CD4-positive, alpha-beta T cell treated with Interleukin-4 for 1 hour (primary cell): ENCODE measurements around the gene STYK1.
"Not testable (repeated sequence)": the region's sequence is repeated elsewhere in the genome, so short reads cannot be mapped to it uniquely, and the experiment has no call there.

Experiments
- DNase-seq, 2 donors: peaks; one replicate each; pipeline ENCODE4 v3.0.0-alpha.2; 2020 to 2022

The STYK1 gene

DNA sequence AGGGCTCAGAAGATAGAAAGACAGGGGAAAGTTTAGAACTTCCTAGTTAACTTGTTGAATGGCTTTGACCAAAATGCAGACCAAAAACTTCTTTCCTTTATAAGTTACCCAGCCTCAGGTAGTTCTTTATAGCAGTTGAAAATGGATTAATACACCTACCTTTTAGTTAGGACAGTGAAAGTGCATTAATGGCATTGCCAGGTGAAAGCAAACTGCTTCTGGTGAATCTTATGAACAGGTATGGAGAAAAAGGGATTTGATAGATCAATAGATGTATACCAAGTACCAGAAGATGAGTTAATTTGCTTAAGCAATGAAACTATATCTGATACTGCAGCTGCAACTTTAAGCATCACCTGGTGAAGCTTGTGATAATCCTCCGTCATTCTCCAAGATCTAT, 14.2 kb upstream of the STYK1 start:
- no peak for DNase-seq

DNA sequence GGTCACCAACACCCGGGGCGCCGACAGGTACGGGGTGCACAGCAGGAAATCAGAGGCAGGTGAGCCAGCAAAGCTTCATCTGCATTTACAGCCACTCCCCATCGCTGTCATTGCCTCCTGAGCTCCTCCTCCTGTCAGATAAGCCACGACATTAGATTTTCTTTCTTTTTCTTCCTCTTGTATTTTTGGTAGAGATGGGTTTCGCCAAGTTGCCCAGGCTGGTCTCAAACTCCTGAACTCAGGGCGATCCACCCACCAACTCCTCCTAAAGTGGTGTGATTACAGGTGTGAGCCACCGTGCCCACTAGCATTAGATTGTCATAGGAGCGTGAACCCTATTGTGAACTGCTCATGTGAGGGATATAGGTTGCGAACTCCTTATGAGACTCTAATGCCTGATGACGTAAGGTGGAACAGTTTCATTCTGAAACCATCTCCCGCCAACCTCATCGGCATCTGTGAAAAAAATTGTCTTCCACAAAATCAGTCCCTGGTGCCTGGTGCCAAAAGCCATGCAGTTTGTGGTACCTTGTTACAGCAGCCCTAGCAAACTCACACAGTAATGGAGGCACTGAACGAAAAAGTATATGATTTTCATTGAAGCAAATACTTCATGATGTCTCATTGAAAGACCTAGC, 1.5 kb downstream of the STYK1 start:
- peak; percentile 32 to 60 for DNase-seq

DNA sequence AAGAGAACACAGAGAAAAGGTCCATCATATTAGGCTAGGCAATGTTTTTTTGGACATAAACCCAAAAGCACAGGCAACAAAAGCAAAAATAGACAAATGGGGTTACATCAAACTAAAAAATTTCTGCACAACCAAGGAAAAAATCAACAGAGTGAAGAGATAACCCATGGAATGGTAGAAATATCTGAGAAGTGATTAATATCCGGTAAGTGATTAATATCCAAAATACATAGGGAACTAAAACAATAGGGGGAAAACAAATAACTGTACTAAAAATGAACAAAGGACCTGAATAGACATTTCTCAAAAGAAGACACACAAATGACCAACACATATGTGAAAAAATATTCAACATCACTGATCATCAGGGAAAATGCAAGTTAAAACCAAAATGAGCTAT, 4.3 kb downstream of the STYK1 start:
- DNase-seq: no peak

DNA sequence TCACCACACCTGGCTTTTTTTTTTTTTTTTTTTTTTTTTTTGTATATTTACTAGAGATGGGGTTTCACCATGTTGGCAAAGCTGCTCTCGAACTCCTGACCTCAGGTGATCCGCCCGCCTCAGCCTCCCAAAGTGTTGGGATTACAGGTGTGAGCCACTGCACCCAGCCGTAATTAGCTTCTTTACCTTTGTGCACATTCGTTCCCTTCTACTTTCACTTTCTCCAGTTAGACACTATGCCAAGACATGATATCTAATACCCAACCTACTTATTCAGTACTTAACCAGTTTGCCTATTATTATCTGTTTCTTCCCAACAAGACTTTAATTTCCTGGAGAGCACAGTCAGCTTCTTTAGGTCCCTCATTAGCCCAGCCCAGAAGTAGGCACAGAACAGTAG, 5.3 kb downstream of the STYK1 start:
- DNase-seq: peak in 1 of 2 donors; percentile 24

DNA sequence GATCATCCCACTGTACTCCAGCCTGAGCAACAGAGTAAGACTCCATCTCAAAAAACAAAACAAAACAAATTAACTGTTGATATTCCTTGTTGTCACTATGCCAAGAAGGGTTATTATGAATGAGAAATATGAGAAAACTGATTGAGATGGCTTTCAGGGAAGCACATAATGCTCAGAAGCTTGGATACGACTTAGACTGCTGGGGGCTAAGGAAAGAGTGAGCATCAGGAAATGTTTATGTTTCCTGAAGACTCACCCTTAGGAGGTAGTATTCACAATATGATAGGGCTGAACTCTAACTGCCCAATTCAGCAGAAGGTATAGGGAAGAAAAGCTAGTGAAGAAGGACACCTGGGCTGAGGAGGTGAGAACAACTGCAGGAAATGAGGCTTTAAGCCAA, 6.3 kb downstream of the STYK1 start:
- no peak for DNase-seq

DNA sequence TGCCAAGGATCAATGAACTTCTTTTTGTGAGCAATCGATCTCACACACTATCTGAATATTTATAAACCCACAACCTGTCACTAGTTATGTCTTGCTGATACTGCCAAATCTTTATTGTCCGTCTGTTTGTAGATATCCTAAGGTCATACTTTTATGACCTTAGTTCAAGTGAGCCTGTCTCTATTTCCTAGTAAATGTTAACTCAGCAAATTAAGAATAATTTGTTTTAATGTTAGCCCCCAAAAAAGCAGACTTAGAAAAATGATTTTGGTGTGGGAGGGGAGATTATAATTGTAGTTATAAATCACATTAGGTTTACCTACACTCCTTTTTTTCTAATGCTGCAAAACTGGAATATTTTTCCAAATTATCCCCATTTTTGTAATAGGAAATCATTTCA, 9.4 kb downstream of the STYK1 start:
- no peak for DNase-seq

DNA sequence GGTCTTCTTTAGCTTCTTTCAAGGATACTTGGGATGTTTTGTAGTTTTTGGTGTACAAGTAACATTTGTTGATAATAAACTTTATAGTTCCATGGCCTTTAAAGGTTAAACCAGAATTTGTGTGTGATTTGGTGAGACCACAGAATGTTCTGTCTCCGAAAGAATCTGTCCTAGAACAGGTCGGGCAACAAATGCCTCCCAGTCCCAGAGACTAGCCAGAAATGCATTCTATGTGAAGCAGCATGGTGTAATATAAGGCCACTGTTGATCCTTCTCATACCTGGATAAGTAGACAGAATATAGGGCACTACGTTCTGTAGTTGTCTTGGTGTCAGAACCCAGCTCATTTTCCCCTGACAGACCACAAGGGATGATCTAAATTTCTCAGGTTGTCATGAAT, 10.0 kb downstream of the STYK1 start:
- DNase-seq: no peak

DNA sequence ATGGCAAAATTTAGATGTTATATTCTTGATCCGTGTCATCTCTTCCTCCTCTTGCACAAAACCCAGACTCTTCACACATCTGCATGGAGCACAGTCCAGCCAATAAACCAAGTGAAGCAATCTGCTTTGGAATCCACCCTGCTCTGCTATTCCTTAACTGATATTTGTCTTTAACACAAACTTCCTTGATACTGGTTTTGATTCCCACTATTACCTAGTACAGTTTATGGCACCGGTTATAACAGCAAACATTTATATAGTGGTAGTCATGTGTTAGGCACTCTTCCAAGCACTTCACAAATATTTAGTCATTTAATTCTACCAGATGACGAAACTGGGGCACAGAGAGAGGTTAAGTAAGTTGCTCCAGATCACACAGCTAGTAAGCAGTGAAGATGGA, 12.5 kb downstream of the STYK1 start:
- DNase-seq: no peak

DNA sequence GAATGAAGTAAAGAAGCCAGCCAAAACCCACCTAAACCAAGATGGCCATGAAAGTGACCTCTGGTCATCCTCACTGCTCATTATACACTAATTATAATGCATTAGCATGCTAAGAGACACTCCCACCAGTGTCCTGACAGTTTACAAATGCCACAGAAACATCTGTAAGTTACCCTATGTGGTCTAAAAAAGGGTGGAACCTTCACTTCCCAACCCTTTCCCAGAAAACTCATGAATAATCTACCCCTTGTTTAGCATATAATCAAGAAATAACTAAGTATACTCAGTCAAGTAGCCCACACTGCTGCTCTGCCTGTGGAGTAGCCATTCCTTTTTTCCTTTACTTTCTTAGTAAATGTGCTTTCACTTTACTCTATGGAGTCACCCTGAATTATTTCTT, 19.8 kb downstream of the STYK1 start:
- no peak for DNase-seq

DNA sequence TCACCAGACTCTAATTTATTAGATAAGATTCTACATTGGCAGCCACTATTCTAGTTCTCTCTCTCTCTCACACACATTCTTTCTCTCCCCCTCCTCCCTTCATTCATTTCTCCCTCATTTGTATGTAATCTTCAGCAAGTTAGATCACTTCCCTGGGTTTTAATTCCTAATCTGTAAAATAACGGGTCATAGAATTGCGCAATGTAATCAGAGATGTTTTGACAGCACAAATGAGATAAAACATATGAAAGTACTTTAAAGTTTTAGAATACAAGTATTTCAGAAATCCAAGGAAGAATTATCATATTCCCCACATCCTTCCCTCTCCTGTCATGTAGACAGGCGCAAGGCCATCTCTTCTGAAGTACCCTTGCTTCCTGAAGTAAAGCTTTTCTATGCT, 21.7 kb downstream of the STYK1 start:
- no peak for DNase-seq

DNA sequence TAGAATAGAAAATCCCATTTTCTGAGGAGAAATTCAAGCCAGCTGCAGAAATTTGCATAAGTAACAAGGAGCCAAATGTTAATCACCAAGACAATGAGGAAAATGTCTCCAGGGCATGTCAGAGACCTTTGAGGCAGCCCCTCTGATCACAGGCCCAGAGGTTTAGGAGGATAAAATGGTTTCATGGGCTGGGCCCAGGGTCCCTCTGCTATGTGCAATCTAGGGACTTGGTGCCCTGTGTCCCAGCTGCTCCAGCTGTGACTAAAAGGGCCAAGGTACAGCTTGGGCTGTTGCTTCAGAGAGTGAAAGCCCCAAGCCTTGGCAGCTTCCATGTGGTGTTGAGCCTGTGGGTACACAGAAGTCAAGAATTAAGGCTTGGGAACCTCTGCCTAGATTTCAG, 27.3 kb downstream of the STYK1 start:
- DNase-seq: not testable (repeated sequence)

DNA sequence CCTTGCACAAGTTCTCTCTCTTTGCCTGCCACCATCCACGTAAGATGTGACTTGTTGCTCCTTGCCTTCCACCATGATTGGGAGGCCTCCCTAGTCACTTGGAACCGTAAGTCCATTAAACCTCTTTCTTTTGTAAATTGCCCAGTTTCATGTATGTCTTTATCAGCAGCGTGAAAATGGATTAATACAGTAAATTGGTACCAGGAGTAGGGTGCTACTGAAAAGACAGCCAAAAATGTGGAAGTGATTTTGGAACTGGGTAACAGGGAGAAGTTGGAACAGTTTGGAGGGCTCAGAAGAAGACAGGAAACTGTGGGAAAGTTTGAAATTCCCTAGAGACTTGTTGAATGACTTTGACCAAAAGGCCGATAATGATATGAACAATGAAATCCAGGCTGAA, 27.9 kb downstream of the STYK1 start:
- DNase-seq: no peak

DNA sequence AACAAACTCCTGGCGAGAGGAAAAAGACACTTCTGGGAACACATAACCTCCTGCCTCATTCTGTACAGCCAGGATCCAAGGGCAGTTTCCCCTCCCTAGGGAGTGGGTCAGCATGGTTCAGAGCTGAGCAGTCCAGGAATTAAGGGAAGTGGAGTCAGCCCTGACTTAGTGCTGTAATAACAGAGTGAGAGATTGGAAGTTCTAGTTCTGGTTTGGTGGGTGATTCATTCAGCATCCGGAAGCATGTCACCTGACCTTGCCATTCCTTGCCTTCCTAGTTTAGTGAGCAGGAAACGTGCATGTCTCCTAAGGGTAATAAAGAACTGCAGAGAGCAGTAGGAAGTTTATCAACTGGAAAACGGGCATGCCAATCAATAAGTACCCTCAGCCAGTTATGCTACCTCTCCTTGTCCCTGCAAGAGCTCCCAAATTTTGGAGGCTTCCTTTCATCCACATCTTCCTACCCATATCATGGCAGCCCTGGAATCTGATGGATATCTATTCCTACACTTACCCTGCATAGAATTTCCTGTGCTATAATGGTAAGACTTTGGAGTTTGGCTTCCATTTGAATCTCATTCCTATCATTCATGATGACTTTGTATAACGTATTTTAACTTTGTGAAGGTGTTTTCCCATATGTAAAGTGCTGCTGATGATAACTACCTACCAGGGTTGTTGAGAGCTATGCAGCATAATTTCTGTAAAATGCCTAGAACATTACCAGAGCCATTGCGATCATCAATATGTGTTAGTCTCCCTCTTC, 31.9 kb downstream of the STYK1 start:
- no peak for DNase-seq

DNA sequence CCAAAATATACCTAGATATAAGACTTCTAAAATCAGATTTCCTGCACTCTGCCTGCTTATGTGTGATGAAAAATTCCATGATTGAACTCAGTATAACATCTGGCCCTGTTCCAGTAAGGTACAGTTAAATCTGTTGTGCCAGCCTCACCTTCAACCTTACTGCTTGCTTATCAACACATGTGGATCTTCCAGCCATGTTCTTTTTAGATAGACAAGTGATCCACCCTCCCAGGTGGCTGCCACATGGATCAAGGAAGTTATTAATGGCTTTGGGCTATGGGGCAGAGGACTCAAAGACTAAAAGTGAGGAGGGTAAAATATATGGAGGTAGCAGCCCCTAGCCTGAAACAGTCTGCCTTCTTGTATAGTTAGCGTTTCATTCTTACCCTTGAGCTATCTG, 35.1 kb downstream of the STYK1 start:
- no peak for DNase-seq

DNA sequence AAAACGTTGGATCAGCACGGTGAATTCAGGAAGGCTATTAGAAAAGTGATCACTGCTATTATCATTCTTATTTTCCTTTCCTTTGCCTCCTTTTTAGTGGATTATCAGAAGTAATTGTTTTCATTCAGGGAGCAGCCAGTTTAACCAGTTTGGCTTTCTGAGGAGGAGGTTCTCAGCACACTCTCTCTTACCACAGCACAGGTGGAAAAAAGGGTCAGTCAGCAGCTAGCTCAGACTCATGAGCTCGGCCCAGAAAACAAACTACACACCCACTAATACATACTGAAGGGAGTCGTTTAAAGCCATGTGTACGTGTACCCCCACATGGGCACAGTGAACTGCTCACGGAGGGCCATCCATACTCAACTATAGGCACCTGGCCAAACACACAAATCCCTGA, 37.2 kb downstream of the STYK1 start:
- no peak for DNase-seq

DNA sequence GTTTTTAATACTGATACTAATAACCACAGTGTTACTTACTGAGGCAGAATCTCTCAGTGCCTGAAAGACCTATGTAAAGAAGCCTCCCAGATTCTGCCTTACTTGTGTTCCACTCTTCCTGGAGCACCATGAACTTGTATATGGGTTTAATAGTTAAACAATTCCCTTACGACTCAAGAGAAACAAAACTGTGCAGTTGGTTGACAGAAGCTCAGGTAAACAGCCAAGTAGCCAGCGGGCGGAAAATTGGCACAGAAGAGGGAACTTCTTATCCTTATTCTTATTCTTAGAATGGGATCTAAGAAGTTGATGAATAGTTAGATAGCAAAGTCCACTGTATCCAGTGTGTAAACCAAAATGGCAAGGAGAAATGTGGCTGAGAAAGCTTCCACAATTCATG, 37.7 kb downstream of the STYK1 start:
- DNase-seq: no peak

DNA sequence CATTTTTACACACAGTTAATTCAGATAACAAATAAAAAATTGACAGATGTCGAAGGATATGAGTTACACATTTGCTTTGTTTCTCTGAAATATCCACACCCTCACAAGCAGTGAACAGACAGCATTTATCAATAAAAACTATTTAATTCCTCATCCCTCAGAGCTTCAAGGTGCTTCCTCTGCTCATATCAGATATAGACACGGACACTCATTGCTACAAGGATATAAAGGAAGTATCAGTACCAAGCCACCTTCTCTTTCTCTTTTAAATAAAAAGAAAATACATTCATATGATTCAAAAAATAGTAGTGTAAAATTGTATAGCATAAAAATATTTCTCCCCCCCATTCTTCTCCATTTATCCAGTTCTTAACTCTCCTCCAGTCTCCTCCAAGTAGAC, 38.5 kb downstream of the STYK1 start:
- no peak for DNase-seq

DNA sequence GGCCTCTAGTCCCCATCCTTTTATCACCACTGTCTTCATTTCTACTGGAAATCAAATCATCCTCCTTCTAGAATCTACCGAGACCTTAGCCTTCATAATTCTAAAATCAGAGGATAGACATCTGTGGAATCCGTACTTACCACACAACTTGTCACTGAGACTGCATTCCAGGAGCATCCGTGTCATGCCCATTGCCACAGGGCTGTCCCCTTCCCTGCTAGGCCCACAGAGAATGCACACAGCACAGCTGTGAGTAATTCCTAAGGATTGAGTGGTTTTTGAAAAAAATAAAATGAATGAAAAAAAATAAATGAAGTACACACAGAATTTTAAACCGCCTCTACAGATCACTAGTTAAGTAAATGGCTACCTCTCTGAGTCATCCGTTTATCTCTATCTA, 39.4 kb downstream of the STYK1 start:
- DNase-seq: no peak

DNA sequence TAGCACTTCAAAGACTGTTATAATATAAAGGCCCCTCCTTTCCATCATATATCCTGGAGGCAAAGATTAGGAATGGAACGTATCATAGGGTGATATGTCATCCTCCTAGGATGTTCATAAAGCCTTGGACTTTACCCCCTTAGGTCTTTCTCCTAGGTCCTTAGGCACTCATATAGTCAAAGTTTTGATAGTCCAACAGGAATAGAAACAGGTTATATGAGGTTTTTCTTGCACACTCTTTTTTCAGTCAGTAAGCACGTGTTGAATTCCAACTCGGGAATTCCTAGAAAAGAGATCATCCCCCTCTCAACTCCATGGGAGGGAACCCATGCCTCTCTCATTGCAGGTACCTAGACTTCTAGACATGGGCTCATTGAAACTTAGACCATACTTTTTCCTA, 40.3 kb downstream of the STYK1 start:
- no peak for DNase-seq

DNA sequence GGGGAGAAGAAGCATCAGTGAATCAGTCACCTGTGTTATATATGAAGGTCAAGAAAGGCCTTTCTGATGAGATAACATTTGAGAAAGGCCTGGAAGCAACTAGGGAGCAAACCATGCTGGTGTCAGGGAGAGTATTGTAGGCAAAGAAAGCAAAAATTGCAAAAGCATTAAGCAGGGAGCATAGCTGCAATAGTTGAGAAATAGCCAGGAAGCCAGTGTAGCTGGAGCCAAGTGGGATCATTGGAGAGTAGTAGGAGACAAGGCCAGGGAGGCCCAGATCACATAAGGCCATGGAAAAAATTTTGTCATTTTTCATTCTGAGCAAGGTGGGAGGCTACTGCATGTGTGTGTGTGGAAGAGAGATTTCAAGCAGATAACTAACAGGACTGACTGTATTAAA, 41.6 kb downstream of the STYK1 start:
- no peak for DNase-seq

DNA sequence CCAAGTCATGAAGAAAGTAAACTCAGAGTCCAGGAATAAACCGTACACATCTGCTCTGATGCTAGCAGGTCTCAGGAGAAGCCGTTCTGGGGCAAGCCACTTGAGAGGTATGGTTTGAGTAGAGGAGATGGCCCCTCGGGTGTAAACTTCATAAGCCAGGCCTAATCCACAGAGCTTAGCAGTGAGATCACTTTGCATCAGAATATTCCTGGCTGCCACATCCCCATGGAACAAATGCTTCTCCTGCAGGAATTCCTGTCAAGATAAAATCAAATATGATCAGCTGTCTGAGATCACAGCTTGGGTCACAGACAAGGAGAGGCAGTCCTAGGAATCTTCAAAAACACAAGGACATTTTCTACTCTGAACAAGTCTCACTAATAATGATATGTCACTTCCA, 49.2 kb downstream of the STYK1 start:
- DNase-seq: no peak

DNA sequence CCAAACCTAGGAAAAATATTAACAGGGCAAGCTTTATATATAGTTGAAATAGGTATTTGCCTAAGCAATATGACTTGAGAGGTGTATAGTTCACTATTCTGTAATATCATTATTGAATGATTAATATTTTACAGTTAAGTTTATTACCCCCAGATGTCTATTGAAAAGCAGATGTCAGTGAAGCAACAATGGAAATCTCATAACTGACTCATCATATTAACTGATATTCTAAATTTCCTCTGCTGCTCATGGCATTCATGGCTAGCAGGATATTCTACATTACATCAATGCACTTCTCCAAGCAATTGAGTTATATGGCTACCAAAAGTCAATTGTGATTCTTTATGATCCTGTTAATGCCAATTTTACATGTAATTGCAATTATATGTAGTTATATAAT, 50.7 kb downstream of the STYK1 start:
- no peak for DNase-seq

DNA sequence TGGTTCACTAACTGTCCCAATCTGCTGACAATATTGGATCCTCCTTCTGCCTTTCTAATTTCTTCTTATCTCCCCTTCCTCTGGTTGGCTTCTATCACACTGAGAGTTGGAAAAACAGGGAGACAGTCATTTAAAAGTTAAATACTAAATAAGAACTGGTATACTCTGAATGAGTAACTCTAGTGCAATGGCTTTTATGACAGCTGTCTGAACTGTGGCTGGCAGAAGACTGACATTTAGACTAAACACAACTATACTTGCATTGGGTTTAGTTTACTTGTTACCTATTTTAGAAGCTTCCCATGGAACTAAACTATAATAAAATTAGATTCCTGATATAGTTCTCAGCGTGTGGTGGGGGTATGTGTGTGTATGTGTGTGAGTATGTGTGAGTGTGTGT, 52.6 kb downstream of the STYK1 start:
- DNase-seq: no peak

DNA sequence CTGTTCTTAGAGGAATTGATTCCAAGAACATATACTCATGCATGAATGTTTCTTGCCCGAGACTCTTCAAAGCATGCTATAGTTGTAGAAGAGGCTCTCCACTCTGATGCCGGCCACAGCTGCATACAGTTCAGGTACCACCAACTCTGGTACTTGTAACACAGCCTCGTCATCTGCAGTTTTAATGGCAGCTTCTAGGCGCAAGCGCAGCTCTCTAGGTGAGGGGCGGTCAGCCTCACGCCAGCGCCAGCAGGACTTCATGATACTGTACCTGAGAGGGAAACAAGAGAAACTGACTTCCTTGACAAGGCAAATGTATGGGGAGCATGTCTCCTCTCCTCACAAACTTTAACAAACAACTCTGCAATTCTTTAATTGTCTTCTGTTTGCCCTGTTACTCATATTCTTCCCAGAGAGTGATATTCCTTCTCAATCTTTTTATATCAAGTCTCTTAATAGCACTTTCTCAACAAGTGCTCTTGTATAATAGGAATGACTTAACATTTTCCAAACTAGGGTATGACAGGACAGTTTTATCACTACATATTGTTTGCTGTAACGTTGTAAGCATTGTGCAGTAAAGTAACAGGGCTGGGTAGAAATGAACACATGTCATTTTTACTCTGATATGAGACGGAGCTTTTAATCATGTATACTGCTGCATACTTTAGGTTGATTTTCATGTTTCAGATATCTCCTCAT, 53.6 kb downstream of the STYK1 start:
- DNase-seq: no peak
